Trophoblast cell (in vitro differentiated cells and primary cell): Measurements from ENCODE around the gene TNFAIP2.
"Not testable (repeated sequence)": the region's sequence is repeated elsewhere in the genome, so short reads cannot be mapped to it uniquely, and the experiment has no call there.

Experiments used
- DNase-seq, 2 donors: peaks; one replicate each; pipeline ENCODE4 v3.0.0-alpha.2; 2016
- H2AFZ ChIP-seq: 2 replicates; pipeline ENCODE4 v1.6.1; 2013; ENCODE audit warnings: low read length, moderate library complexity, mild to moderate bottlenecking; ENCODE audit not compliant: insufficient read depth, poor library complexity
- H2AK5ac ChIP-seq: 2 replicates; pipeline ENCODE4 v1.6.1; 2013; ENCODE audit warnings: mild to moderate bottlenecking, low read length
- H2BK120ac ChIP-seq: 2 replicates; pipeline ENCODE4 v1.6.1; 2013; ENCODE audit warnings: low read length, mild to moderate bottlenecking, moderate library complexity; ENCODE audit not compliant: insufficient read depth, poor library complexity
- H2BK12ac ChIP-seq: 2 replicates; pipeline ENCODE4 v1.6.1; 2013; ENCODE audit warnings: mild to moderate bottlenecking, low read length, moderate library complexity
- H2BK5ac ChIP-seq: 2 replicates; pipeline ENCODE4 v1.6.1; 2013; ENCODE audit warnings: low read length, low read depth, moderate library complexity, mild to moderate bottlenecking; ENCODE audit not compliant: poor library complexity
- H3K14ac ChIP-seq: 2 replicates; pipeline ENCODE4 v1.6.1; 2013; ENCODE audit warnings: mild to moderate bottlenecking, low read length
- H3K18ac ChIP-seq: 2 replicates; pipeline ENCODE4 v1.6.1; 2013; ENCODE audit warnings: mild to moderate bottlenecking, low read length
- H3K23ac ChIP-seq: 2 replicates; pipeline ENCODE4 v1.6.1; 2013; ENCODE audit warnings: low read length
- H3K27ac ChIP-seq: 2 replicates; pipeline ENCODE4 v1.5.1; 2013; ENCODE audit warnings: low read depth, mild to moderate bottlenecking, inconsistent platforms, low read length, moderate library complexity
- H3K27me3 ChIP-seq: 2 replicates; pipeline ENCODE4 v1.6.1; 2013; ENCODE audit warnings: inconsistent platforms, mild to moderate bottlenecking, low read length, moderate library complexity; ENCODE audit not compliant: insufficient read depth
- H3K36me3 ChIP-seq, 2 experiments: 1 replicate in 1 of 2; 2 replicates in 1 of 2; pipeline ENCODE4 v1.6.1; 2013; ENCODE audit warnings: low read length in 2 of 2, mild to moderate bottlenecking in 2 of 2, moderate library complexity in 1 of 2; ENCODE audit not compliant: insufficient read depth in 2 of 2, control insufficient read depth in 1 of 2
- H3K4ac ChIP-seq: 2 replicates; pipeline ENCODE4 v1.6.1; 2013; ENCODE audit warnings: low read depth, mild to moderate bottlenecking, low read length, moderate library complexity
- H3K4me1 ChIP-seq, 2 experiments: 1 replicate in 1 of 2; 2 replicates in 1 of 2; pipeline ENCODE4 v1.6.1; 2013; ENCODE audit warnings: low read length in 2 of 2, mild to moderate bottlenecking in 2 of 2, moderate library complexity in 1 of 2; ENCODE audit not compliant: insufficient read depth in 2 of 2, control insufficient read depth in 1 of 2
- H3K4me2 ChIP-seq: 2 replicates; pipeline ENCODE4 v1.6.1; 2013; ENCODE audit warnings: inconsistent platforms, mild to moderate bottlenecking, low read length, moderate library complexity
- H3K4me3 ChIP-seq: 2 replicates; pipeline ENCODE4 v1.5.1; 2013; ENCODE audit warnings: mild to moderate bottlenecking, low read depth, low read length, inconsistent platforms
- H3K79me1 ChIP-seq: one replicate; pipeline ENCODE4 v1.6.1; 2013; ENCODE audit warnings: low read length
- H3K79me2 ChIP-seq: 2 replicates; pipeline ENCODE4 v1.6.1; 2013; ENCODE audit warnings: low read length, mild to moderate bottlenecking; ENCODE audit not compliant: control insufficient read depth, insufficient read depth, poor library complexity
- H3K9ac ChIP-seq: 2 replicates; pipeline ENCODE4 v1.6.1; 2013; ENCODE audit warnings: mild to moderate bottlenecking, low read length
- H3K9me3 ChIP-seq: 2 replicates; pipeline ENCODE4 v1.6.1; 2013; ENCODE audit warnings: low read depth, mild to moderate bottlenecking, control low read depth, inconsistent platforms, low read length; ENCODE audit not compliant: insufficient read depth
- H4K12ac ChIP-seq: 2 replicates; pipeline ENCODE4 v1.6.1; 2013; ENCODE audit warnings: low read depth, mild to moderate bottlenecking, low read length, moderate library complexity
- H4K8ac ChIP-seq: 2 replicates; pipeline ENCODE4 v1.6.1; 2013; ENCODE audit warnings: low read depth, mild to moderate bottlenecking, low read length, moderate library complexity
- H4K91ac ChIP-seq: one replicate; pipeline ENCODE4 v1.6.1; 2013; ENCODE audit warnings: low read depth, mild to moderate bottlenecking, low read length, moderate library complexity
- WGBS: extraction: QIAGEN DNeasy Blood & Tissue Kit; methylation state at CpG from one replicate; pipeline ENCODE4 v1.1.7; 2013; ENCODE audit warnings: missing lambda C conversion rate; ENCODE audit not compliant: insufficient read length, insufficient coverage; ENCODE audit errors: extremely low coverage; 5-methylcytosine and 5-hydroxymethylcytosine counted together

TNFAIP2 gene

DNA sequence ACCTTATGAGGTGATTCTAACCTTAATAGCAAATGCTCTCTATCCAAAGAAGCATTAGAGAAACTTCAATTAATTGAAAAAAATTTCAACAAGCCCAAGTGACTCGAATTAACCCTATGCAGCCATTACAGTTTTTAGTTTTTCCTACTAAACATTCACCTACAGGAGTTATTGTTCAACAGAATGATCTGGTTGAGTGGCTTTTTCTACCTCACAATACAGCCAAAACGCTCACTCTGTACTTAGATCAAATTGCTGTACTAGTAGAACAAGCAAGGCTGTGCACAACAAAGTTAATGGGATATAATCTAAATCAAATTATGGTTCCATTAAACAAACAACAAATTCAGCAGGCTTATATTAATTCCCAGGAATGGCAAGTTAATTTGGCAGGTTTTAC lies 50.6 kb downstream of the TNFAIP2 start:
- H2BK12ac ChIP-seq, H2AK5ac ChIP-seq, H3K4me3 ChIP-seq, H3K14ac ChIP-seq, H3K4me2 ChIP-seq, H3K23ac ChIP-seq, H3K36me3 ChIP-seq, H4K8ac ChIP-seq, H2AFZ ChIP-seq, H3K27me3 ChIP-seq, H3K79me1 ChIP-seq, H2BK120ac ChIP-seq, H3K4ac ChIP-seq, H3K4me1 ChIP-seq, H3K9ac ChIP-seq, DNase-seq, H4K91ac ChIP-seq, H2BK5ac ChIP-seq, H3K79me2 ChIP-seq, H4K12ac ChIP-seq, H3K18ac ChIP-seq, H3K27ac ChIP-seq: not testable (repeated sequence)
- WGBS: no CpG with 5 or more reads among the region's 2 CpGs
- H3K9me3 ChIP-seq: peaks cover 20% of the 10 kb centered on the region

DNA sequence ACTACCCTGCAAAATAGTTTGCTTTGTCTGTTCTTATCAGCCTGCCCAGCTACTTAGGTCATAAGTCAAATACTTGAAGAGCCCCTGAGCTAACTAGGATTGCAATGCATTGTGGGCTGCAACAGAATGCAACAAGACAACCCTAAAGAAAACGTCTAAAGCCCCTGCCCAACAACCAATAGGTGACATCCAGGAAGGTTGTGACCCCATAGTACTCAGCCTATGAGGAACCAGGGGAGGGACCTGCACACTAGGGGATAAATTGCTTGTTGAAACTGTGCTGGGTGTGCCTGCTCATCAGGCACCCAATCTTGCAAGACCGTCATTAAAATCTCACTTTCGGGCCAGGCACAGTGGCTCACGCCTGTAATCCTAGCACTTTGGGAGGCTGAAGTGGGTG lies 52.9 kb downstream of the TNFAIP2 start:
- H3K4me1 ChIP-seq, H3K4me3 ChIP-seq, H2BK5ac ChIP-seq, H3K27me3 ChIP-seq, H3K9ac ChIP-seq, H2BK120ac ChIP-seq, H4K8ac ChIP-seq, H3K14ac ChIP-seq, H3K4ac ChIP-seq, H3K23ac ChIP-seq, H2BK12ac ChIP-seq, H3K18ac ChIP-seq, H3K79me1 ChIP-seq, H3K4me2 ChIP-seq, H3K9me3 ChIP-seq, H3K79me2 ChIP-seq, H2AK5ac ChIP-seq, H3K27ac ChIP-seq, H3K36me3 ChIP-seq, H2AFZ ChIP-seq, H4K91ac ChIP-seq, H4K12ac ChIP-seq: not testable (repeated sequence)
- DNase-seq: peak; percentile 67 to 84
- WGBS: no CpG with 5 or more reads among the region's 4 CpGs

DNA sequence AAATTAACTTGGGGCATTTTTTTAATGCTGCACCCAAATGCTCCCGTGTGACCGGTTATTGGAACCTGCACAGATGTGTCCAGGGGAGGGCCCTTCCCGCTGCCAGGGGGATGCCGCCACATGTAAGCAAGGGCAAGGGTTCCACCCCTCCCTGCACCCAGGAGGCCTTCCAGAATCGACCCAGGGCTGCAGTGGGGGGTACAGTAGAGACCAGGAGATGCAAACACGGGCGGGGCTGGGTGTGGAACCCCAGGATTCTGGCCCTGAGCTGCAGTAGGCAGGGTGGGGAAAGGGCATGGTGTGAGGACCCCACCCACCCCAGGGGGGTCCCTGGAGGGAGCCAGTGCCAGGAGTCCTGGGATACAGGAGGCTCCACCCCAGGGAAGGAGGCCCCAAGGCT lies 54.1 kb downstream of the TNFAIP2 start:
- Histone ChIP-seq H3K79me1 (no peaks in the 10 kb centered on the region), H3K4ac (no peak overlapping the region), H3K4me3 (no peak overlapping the region), H2AK5ac (no peak overlapping the region), H4K91ac (no peak overlapping the region), H3K14ac (no peak overlapping the region), H3K23ac (no peak overlapping the region), H2BK120ac (no peak overlapping the region), H3K27me3 (no peaks in the 10 kb centered on the region), H3K36me3 (no peaks in the 10 kb centered on the region), H3K79me2 (no peaks in the 10 kb centered on the region), H2BK12ac (no peak overlapping the region), H3K18ac (no peak overlapping the region), H3K9ac (no peak overlapping the region), H3K9me3 (peaks cover 8% of the 10 kb centered on the region), H4K8ac (no peak overlapping the region), H2AFZ (no peak overlapping the region), H3K27ac (no peak overlapping the region), H3K4me1 (no peaks in the 10 kb centered on the region), H4K12ac (no peak overlapping the region), H2BK5ac (no peak overlapping the region), H3K4me2 (no peak overlapping the region)
- WGBS: no CpG with 5 or more reads among the region's 7 CpGs
- no peak for DNase-seq

DNA sequence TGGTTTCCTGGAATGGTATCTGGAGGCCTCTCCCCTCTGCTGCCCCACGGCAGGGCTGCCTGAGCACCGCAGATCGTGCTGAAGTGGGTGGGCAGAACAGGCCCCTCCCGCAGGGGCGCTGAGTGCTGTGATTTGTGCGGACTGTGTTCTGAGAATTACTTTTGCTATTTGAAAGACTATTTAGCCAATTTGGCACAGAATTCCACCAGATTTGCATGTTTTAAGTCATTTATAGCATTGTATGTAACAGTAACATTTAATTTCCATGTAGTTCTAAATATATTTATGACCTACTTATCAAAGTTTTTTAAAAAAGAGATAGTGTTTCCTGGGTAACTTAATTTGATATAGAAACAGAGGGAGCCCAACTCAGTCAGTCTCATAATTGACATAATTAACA lies 55.3 kb downstream of the TNFAIP2 start:
- no CpG with 5 or more reads among the region's 6 CpGs for WGBS

More for the DNA sequence above, 55.3 kb downstream of the TNFAIP2 start:
- Histone ChIP-seq H4K12ac (no peak overlapping the region), H2AK5ac (no peak overlapping the region), H2BK12ac (no peak overlapping the region), H3K79me2 (no peaks in the 10 kb centered on the region), H4K91ac (no peak overlapping the region), H3K18ac (no peak overlapping the region), H3K27me3 (no peaks in the 10 kb centered on the region), H3K9ac (no peak overlapping the region), H2BK120ac (no peak overlapping the region), H3K4ac (no peak overlapping the region), H3K36me3 (no peaks in the 10 kb centered on the region), H3K23ac (no peak overlapping the region), H2BK5ac (no peak overlapping the region), H3K79me1 (no peaks in the 10 kb centered on the region), H3K4me1 (no peaks in the 10 kb centered on the region), H3K4me3 (no peak overlapping the region), H3K4me2 (no peak overlapping the region), H4K8ac (no peak overlapping the region), H3K9me3 (peaks cover 8% of the 10 kb centered on the region), H3K14ac (no peak overlapping the region), H3K27ac (no peak overlapping the region), H2AFZ (no peak overlapping the region)
- DNase-seq: no peak
